WI38 (cell line): ENCODE data around the gene RELL1.

Source experiments
- H3K4me3 ChIP-seq: 2 replicates; pipeline ENCODE4 v1.5.1; 2011; ENCODE audit warnings: low read depth, mild to moderate bottlenecking, control low read depth, low read length
- CTCF ChIP-seq: IDR thresholded peaks from 2 replicates; pipeline ENCODE4 v1.5.1; 2012; ENCODE audit warnings: low read depth, mild to moderate bottlenecking, control low read depth, low read length

Gene RELL1

GRCh38 chr4:37597034-37597433 lies 89.1 kb downstream of the RELL1 start:
- no peak for TF ChIP-seq CTCF
- H3K4me3 ChIP-seq = no peak overlapping the region

- TF ChIP-seq CTCF = no peak
- no peak overlapping the region for H3K4me3 ChIP-seq
These were observed 90.1 kb downstream of the RELL1 start for GRCh38 chr4:37595875-37596680.

- TF ChIP-seq CTCF = no peak
- no peak overlapping the region for H3K4me3 ChIP-seq
These were observed 92.1 kb downstream of the RELL1 start for GRCh38 chr4:37594099-37594498.

GRCh38 chr4:37591349-37591748 lies 94.8 kb downstream of the RELL1 start:
- no peak for TF ChIP-seq CTCF
- H3K4me3 ChIP-seq = no peak overlapping the region

GRCh38 chr4:37590016-37590415 lies 96.2 kb downstream of the RELL1 start:
- no peak overlapping the region for H3K4me3 ChIP-seq
- no peak for TF ChIP-seq CTCF

GRCh38 chr4:37588150-37588549 lies 98.0 kb downstream of the RELL1 start:
- H3K4me3 ChIP-seq = no peak overlapping the region
- TF ChIP-seq CTCF = no peak

GRCh38 chr4:37586194-37586593 lies 100.0 kb downstream of the RELL1 start:
- TF ChIP-seq CTCF = no peak
- no peak overlapping the region for H3K4me3 ChIP-seq
